ENCODE measurements around the gene AK8.

Gene AK8

DNA sequence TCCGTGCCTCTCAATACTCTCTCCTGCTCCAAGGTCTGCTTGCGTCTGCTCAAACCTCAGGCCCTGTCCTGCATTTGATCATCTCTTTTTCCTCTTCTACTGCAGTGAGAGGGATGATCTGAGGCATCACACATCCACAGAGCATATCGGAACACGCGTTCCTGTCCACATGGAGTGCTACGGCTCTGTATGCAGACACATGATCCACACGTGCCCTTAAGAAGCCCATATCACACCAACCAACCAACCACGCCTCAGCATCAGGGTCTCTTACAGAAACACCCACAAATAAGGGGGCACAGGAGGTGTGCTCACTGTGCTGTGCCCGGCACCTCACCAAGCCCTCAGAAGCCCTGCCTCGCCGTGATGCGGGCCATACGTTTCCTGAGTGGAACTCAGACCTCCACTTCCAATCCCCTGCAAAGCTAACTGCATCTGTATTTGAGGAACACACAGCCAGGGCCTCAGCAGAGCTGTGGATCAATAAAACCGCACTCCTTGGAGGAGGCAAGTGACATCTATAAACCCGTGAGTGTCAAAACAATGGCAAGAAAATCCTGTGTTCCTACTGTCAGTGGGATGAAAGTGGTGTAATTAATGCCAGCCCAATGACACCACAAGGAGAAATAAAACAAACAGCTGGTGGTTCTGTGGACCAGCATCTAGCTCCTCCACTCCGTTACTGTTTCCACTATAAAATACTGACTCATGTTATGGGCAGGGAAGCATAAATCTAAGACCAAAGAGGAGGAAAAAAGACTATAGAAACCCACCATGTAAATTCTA, 40.4 kb downstream of the AK8 start:
- FAIRE-seq, result no peak
- TF ChIP-seq, protein P1, sequence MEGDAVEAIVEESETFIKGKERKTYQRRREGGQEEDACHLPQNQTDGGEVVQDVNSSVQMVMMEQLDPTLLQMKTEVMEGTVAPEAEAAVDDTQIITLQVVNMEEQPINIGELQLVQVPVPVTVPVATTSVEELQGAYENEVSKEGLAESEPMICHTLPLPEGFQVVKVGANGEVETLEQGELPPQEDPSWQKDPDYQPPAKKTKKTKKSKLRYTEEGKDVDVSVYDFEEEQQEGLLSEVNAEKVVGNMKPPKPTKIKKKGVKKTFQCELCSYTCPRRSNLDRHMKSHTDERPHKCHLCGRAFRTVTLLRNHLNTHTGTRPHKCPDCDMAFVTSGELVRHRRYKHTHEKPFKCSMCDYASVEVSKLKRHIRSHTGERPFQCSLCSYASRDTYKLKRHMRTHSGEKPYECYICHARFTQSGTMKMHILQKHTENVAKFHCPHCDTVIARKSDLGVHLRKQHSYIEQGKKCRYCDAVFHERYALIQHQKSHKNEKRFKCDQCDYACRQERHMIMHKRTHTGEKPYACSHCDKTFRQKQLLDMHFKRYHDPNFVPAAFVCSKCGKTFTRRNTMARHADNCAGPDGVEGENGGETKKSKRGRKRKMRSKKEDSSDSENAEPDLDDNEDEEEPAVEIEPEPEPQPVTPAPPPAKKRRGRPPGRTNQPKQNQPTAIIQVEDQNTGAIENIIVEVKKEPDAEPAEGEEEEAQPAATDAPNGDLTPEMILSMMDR (IDR thresholded peaks at IDR 0.05; ENCODE audit: insufficient read depth, missing control alignments), result no peak
- DNase-seq (ENCODE audit: insufficient read length, low spot score), result no peak

DNA sequence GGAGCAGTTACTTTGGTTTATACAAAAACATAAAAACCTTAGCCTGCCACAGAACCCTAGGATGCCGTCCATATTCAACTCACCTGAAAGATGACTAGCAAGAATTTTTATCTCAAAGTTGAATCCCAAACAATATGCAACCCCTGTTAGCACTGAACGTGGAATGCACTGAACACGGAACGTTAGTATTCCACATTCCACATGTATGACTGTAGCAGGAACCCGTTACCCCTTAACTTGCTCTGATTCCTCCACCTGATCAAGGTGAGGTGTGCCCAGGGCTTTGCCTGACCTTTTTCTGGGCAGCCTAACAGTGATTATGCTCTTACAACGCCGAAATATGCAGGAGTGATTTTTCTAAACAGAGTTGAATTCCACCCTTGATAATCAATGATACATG, 43.7 kb downstream of the AK8 start:
- FAIRE-seq (no peak), DNase-seq (ENCODE audit: insufficient read length, low spot score) (no peak)
- TF ChIP-seq, protein P1 (IDR thresholded peaks at IDR 0.05; ENCODE audit: insufficient read depth, missing control alignments), result no peak

- DNase-seq (ENCODE audit: insufficient read length, low spot score), result no peak
- no peak for FAIRE-seq
- TF ChIP-seq, protein P1 (IDR thresholded peaks at IDR 0.05; ENCODE audit: insufficient read depth, missing control alignments), result no peak
Observed at GRCh38 chr9:132833550-132834121, 44.4 kb downstream of the AK8 start.

DNA sequence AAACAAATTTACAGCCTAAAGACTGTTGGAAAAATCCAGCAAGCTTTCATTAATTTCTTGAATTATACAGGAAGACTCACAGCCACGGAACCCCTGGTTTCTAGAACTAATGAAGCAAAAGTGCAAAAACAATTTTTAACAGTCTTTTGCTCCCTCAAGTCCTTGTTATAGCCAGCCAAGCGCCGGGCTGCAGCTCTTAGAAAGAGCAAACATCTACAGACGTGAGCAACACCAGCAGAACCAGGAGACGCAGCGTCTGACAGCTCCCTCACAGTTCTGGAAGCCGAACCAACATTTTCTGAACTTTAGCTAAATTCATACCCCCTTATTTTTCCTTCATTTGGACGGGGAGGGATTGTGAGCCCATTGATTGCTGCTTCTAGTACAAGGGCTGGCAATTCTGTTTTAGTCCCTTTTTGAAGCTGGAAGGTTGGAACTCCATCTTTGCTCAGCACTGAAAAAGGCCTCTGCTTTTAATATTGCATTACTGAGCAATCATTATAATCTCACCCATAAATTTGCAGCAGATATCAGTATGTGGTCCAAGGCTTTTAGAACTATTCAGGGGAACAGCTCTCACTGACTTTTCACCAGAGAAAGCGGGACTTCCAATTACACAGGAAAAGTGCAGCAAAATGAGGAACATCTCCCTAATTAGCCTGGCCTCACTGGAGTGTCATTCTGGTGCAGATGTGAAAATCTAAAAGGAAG, 45.8 kb downstream of the AK8 start:
- TF ChIP-seq, protein P1 (IDR thresholded peaks at IDR 0.05; ENCODE audit: insufficient read depth, missing control alignments), result no peak
- FAIRE-seq, result no peak

DNA sequence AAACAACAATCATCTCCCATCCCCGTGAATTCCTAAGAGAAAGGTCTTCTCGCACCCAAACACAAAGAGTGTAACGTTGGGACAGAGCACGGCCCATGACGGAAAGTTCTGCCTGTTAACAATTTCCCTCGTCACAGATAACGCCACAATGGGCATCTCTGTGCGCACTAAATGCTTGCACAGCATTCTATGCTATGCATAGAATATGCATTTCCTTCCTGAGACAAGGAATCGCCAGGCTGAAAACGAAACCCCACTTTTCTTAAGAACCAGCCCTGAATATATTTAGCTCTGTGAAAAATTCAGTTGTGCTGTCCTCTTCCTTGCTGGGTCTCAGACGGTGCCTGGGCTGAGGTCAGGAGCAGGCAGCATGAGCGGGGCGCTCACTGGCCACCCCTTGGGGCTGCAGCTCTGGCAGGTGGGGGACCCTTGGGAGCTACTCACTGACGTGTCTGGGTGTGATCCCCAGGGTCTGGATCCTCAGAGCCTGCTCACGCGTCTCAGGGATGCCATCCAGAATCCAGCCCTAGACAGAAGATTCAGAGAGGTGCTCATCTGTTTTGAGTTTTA, 49.8 kb downstream of the AK8 start:
- FAIRE-seq (no peak), DNase-seq (ENCODE audit: insufficient read length, low spot score) (no peak)
- TF ChIP-seq, protein P1 (IDR thresholded peaks at IDR 0.05; ENCODE audit: insufficient read depth, missing control alignments), result no peak

More for the DNA sequence above, 45.8 kb downstream of the AK8 start:
- no peak for DNase-seq (ENCODE audit: insufficient read length, low spot score)

DNA sequence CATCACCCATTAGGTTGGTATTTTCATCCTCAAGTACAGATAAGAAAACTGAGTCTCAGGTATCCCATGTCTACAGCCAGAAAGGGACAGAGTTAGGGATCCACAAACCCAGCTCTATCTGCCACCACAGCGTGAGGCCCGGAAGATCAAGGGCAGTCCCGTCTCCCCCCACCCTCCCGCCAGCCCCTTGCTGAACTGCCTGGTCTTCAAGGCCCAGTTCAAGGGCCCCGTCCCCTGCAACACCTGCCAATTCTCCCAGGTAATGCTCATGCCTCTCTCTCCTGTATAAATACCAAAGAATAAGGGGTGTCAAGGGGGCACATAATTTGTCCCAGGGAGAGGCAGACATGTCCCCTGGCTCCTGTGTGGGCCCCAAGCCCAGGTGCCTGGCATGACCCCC, 50.7 kb downstream of the AK8 start:
- no peak for FAIRE-seq
- TF ChIP-seq, protein P1 (IDR thresholded peaks at IDR 0.05; ENCODE audit: insufficient read depth, missing control alignments), result no peak
- DNase-seq (ENCODE audit: insufficient read length, low spot score), result no peak

Data from D721Med (cell line).